HG03457 (cell line): ENCODE measurements around the gene DRC7.

Source experiments
- ATAC-seq: cut with Tn5 transposase; IDR thresholded peaks from one replicate; pipeline ENCODE4 v1.9.1; 2021; ENCODE audit warnings: moderate number of reproducible peaks; ENCODE audit not compliant: unreplicated experiment

Gene DRC7

DNA sequence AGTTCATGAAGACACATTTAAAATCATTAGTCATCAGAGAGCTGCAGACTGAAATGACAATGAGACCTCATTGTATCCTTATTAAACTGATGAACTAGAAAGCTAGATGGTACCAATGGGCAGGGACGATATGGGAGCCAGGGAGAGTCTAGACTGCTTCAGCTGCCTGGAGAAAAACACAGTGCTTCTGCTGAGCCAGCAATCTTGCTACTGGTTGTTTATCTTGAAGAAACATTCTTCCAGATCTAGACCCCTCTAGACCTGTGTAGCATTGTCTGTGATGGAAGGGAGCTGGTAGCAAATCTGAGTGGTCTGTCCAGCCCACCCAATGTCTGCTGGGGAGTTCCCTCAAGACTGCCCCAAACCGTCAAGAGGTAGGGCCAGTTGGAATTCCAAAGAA is 2.0 kb upstream of the DRC7 start:
- no peak for ATAC-seq

DNA sequence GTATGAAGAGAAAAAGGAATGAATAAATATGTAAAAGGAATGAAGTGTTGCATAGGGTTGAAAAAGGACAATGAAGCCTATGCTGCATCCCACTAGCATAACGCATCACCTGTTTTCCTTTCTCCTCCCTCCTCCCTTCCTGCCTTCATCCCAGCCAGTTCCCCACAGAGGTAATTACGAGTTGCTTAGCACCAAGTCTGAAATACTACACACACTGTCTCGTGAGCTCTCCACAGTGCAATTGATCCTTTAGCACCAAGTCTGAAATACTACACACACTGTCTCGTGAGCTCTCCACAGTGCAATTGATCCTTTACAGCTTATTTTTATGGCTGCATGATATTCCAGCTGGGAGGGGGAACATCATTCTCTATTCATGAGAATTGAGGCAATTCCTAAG is 1.1 kb upstream of the DRC7 start:
- no peak for ATAC-seq

DNA sequence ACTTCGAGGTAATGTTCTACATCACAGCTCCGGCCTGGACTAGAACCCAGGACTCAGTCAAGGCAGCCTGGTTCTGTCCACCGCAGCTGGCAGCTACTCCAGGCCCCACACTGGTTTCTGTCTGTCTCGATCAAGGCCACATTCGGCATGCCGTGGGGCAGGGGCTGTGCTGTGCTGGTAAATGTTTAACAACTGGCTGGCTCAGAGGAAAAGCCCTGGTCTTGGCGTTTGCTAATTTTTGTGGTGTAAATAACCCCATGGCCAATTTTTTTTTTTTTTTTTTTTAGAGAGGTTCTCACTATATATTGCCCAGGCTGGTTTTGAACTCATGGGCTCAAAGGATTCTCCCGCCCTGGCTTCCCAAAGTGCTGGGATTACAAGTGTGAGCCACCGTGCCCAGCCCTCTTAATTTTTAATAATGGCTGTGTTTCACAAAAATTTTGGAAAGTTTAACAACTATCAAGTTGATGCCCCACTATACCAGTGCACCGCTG is 328 bp upstream of the DRC7 start:
- ATAC-seq = no peak

DNA sequence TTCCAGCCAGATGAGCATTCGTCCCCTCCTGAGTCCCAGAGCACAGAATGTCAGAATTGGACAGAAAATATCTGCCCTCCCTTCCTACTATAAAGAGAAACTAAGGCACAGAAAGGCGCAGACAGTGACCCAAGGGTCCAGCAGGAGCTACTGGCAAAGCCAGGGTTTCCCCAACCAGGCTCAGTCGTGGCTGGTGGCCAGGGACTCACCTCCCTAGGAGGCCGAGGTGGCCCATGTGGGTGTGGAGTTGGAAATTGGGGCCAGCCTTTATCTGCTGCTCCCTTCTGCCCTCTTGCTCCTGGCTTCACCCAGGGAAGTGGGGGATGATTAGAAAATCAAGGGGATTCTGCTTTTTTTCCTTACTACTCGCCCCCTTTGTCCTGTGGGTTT is 1.1 kb downstream of the DRC7 start:
- ATAC-seq = no peak

DNA sequence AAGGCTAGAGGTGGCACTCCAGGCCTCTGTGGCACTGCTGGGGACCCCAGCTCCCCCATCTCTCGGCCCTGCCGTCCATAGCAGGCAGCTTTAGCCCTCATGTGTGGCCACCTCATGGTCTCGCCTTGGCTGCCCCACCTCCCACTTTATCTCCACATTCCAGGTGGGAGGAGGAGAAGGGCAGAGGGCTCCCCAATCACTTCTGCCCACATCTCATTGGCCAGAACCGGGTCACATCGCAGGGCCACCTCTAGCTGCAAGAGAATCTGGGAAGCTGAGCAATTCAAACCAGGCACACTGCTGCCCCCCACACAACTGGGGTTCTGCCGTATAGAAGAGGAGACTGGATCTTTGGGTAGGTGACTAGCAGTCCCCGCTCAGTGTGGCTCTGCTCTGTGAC is 1.6 kb downstream of the DRC7 start:
- ATAC-seq = no peak

DNA sequence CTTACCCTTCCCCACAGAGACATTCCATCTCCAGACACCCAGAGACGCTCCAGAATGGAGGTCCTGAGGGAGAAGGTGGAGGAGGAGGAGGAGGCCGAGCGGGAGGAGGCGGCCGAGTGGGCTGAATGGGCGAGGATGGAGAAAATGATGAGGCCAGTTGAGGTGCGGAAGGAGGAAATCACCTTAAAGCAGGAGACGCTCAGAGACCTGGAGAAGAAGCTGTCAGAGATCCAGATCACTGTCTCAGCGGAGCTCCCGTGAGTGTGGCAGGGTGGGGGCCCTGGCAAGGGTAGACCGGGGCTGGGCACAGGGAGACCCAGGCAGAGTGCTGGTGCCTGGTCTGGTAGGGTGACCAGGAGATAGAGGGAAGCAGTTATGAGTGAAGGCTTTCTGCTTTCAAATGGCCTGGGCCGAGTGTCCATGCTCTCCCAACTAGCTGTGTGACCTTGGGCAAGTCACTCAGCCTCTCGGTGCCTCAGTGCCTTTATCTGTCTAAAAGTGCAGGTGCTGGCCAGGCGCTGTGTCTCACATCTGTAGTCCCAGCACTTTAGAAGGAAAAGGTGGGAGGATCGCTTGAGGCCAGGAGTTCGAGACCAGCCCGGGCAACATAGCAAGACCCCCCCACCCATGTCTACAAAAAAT is 3.4 kb downstream of the DRC7 start:
- no peak for ATAC-seq

DNA sequence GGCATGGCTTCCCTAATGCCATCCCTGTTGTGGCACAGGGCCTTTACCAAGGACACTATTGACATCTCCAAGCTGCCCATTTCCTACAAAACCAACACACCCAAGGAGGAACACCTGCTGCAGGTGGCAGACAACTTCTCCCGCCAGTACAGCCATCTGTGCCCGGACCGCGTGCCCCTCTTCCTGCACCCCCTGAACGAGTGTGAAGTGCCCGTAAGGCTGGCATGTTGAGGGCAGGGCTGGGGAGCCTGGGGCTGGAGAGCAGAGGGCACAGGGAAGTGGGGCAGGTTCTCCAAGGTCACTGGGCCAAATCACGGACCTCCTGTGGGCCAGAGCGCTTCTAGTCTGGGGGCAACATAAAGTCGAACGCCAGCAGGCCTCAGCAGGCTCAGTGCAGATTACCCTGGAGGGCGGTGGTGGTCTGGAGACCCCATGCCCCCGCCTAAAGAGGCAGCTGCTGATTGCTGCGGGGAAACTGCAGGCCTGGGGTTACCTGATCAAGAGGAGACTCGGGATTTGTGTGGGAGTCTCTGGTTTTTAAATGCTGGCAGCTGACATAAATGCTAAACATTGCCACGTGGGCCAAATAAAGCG is 4.3 kb downstream of the DRC7 start:
- ATAC-seq = no peak

DNA sequence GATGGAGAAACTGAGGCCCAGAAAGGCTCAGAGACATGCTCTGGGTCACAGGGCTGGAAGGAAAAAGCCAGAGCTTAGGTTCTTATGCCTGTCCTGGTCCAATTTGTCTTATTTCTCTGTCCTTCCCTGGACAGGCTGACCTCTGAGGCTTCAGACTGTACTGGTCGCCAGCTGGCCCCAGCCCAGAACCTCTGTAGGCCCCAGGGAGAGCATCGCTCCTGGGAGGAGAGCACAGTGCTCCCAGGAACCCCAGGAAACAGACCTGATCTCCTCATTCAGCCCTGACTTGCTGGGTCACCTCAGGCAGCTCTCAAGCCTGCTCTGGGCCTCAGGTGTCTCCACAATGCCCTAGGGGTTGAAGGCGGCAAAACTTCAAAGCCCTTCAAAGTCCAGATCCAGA is 4.9 kb downstream of the DRC7 start:
- no peak for ATAC-seq

DNA sequence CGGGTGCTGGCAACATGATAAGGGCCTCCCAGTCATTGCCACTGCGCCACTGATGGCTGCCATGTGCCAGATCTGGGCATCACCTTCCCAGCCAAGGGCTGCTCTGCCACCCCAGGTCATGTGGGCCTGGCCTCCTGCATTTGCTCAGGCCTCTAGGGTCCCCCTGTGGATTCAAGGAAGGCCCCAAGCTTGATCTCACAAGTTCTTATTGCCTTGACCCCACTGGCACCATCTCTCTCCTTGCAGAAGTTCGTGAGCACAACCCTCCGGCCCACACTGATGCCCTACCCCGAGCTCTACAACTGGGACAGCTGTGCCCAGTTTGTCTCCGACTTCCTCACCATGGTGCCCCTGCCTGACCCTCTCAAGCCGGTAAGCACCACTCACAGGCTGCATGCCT is 5.3 kb downstream of the DRC7 start:
- no peak for ATAC-seq

DNA sequence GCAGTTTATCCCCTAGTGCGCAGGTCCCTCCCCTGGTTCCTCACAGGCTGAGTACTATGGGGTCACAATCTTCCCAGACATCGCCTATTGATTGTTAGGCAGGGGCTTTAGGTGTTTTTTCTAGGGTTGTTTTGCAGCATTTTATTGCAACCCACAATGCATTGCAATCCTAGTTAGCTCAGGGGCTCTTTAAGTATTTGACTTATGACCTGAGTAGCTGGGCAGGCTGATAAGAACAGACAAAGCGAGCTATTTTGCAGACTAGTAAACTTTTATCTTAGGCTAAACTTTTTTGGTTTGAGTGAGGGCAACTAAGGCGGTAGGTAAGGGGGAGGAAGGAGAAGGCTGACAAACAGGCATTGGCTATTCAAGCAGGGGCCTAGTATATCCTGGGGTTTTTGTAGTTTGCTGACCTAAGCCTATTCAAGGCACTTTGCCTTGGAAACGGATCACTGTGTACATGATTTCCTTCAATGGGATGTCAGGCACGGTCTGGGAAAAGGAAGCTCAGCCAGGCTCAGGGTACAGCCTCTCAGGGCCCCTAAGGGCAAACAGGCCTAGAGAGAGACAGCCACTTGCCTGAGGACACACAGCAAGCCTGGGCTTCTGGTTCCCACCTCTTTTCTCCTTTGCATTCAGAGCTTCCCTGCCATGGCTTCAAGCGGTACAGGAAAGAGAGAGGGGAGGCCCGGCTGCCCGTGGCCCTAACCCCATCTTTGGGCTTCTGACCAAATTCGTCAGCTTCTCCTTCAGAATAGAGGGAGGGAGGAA is 6.4 kb downstream of the DRC7 start:
- no peak for ATAC-seq

DNA sequence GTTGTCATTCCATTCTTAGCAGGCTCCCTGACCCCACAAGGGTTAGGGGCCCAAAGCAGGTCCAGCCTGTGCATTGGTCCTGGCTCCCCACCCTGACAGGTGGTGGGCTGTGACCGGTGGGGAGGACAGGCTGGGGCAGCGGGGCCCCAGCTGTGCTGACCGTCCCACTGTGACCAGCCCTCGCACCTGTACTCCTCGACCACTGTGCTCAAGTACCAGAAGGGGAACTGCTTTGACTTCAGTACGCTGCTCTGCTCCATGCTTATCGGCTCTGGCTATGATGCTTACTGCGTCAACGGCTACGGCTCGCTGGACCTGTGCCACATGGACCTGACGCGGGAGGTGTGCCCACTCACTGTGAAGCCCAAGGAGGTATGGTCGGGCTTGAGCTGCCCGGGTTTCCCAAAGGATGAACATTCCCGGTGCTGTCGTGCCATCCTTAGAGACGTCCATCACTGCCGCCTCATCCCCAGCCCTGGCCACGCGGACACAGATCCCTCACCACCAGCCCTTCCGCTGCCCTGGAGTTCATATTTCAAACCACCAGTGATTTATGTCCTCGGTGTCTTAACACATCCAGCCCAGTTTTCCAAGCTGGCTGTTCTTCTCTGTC is 7.3 kb downstream of the DRC7 start:
- no peak for ATAC-seq

DNA sequence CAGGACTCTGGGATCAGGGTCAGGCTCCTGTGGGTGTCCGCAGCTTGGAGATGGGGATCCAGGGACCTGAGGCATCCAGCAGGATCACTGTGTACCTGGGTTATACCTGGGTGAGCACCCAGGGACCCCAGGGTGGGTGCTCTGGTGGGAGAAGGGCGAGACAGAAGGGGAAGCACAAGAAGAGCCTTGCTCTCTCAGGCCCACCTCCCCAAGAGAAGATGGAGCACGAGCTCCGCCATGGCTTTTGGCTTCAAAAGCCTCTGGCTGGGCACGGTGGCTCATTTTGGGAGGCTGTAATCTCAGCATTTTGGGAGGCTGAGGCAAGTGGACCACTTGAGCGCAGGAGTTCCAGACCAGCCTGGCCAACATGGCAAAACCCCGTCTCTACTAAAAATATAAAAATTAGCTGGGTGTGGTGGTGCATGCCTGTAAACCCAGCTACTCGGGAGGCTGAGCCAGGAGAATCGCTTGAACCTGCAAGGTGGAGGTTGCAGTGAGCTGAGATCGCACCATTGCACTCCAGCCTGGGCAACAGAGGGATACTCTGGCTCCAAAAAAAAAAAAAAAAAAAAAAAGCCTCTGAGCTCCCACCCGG is 8.9 kb downstream of the DRC7 start:
- ATAC-seq = no peak

DNA sequence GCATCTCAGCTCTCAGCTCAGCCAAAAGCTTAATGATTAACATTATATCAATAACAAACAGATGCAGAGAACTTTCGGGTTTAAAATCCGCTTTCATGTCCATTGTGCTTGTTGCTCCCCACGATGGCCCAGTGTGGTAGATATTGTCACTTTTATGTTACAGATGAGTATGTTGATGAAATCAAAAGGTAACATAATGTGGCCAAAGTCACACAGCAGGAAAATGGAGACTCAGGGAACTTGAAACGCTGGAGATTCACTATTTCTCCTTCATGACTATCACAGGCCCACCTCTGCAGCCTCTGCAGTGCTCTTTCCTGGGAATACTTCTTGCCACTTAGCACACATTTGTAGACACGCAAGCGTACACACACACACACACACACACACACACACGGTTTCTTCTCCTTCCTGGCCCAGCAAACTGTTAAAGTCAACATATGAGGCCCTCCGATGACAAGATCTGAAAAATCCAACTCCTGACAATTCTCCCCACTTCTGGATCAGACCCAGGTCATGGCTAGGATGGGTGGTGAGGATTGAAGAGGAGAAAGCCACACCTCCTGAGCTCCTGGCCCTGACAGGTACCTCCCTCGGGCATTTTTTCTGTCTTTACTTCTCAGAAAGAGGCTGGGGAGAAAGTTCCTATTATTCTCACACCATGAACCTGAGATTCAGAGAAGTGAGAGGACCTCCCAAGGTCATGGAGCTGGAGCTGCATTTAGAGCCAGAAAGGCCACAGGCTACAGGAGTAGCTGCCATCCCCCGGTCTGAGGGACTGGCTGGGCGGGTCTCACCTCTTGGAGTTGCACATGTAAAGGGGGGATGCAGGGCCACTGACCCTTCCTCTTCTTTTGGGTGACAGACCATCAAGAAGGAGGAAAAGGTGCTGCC is 9.7 kb downstream of the DRC7 start:
- no peak for ATAC-seq

DNA sequence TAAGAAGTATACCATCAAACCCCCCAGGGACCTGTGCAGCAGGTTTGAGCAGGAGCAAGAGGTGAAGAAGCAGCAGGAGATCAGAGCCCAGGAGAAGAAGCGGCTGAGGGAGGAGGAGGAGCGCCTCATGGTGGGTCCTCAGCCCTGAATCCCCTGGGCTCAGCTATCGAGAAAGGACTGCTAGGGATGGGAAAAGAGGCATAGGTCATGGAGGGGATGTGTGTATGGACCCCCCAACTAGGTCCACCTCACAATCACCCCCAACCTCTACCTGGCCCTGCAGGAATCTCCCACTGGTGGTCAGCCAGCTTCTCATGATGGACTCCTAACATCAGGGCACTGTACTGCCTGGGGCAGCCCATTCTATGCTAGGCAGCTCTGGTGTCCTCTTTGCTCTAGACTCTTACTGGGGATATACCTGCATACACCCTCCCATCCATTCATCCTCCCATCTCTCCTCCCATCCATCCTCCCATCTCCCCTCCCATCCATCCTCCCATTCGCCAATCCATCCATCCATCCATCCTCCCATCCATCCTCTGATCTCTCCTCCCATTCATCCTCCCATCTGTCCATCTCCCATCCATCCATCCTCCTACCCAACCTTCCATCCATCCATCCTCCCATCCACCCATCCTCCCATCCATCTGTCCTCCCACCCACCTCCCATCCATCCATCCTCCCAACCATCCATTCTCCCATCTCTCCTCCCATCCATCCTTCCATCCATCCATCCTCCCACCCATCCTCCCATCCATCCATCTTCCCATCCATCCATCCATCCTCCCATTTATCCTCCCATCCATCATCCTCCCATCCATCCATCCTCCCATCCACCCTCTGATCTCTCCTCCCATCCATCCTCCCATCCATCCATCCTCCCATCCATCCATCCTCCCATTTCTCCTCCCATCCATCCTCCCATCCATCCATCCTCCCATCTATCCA is 10.6 kb downstream of the DRC7 start:
- ATAC-seq = no peak

DNA sequence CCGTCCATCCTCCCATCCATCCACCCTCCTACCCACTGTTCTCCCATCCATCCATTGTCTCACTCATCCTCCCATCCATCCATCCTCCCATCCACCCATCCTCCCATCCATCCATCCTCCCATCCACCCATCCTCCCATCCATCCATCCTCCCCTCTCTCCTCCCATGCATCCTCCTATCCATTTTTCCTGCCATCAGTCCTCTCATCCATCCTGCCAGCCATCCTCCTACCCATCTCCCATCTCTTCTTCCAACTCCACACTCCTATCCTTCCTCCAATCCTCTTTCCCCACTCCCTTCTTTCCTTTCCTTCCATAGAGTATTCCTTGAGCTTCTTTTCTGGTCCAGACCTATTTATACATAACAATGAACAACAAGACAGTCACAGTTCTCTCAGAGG is 12.1 kb downstream of the DRC7 start:
- ATAC-seq = no peak

DNA sequence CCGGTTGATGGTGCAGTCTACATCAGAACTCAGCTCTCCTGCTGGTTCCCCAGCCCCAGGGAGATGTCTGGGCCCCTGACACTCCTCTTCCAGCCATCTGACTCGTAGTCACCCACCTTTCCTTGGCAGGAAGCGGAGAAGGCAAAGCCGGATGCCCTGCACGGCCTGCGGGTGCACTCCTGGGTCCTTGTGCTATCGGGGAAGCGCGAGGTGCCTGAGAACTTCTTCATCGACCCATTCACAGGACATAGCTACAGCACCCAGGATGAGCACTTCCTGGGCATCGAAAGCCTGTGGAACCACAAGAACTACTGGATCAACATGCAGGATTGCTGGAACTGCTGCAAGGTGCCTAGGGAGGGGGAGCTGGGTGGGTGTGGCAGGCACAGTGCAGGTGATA is 12.7 kb downstream of the DRC7 start:
- no peak for ATAC-seq

DNA sequence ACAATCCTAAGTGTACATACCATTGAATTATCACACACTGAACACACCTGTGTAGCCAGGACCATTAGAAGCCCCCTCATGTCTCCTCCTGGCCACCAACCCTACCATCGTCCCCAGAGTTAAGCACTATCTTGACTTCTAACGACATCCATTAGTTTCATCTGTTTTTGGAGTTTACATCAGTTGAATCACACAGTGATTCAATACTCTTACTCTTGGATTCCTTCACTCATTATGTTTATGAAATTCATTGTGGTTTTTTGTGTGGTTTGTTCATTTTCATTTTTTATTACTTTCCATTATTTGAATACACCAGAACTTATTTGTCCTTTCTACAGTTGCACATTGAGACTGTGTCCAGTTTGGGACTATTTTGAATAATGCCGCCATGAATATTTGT is 13.6 kb downstream of the DRC7 start:
- ATAC-seq = no peak

DNA sequence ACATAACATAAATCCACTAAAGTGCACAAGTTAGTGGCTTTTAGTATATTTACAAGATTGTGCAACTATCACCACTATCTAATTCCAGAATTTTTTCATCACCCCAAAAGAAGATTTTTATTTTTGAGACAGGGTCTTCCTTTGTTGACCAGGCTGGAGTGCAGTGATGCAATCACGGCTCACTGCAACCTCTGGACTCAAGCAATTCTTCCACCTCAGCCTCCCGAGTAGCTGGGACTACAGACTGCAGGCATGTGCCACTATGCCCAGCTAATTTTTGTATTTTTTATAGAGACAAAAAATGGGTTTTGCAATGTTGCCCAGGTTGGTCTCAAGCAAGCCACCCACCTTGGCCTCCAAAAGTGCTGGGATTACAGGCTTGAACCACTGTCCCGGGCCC is 15.1 kb downstream of the DRC7 start:
- ATAC-seq = no peak

DNA sequence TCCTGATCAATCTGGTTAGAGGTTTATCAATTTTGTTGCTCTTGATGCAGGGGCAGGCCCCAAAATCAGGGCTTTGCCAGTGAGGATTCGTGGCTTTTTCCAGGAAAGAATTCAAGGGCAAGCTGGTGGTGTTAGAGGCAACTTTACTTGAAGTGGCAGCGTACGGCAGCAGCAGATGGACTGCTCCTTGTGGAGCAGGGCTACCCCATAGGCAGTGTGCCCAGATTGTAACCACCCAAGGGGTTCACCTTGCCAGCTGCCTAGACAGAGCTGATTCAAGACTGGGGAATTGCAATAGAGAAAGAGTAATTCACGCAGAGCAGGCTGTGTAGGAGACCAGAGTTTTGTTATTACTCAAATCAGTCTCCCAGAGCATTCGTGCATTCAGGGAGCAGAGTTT is 16.7 kb downstream of the DRC7 start:
- ATAC-seq = no peak
